Activated naive CD4-positive, alpha-beta T cell treated with anti-CD3 and anti-CD28 coated beads, Interleukin-2, amount 50 U/mL, for 72 hours (primary cell): ENCODE measurements around the gene SPTB. TPM values are rescaled to one million over a fixed set of nuclear protein-coding genes. Genes with fewer than 3 reads are reported as not detected.

Experiments used
- ATAC-seq, 2 donors: fragments of 150-1000 bp; cut with Tn5 transposase; 2 replicates each; pipeline ENCODE4 v1.10.0; 2021; ENCODE audit warnings: mild to moderate bottlenecking in 2 of 2, moderate library complexity in 2 of 2
- DNase-seq, 2 donors: peaks; one replicate each; pipeline ENCODE4 v3.0.0; 2021 to 2022; ENCODE audit warnings: low spot score in 2 of 2
- H3K27ac Mint-ChIP-seq, 2 donors: one replicate each; pipeline ENCODE4 v1.8.0; 2022; ENCODE audit warnings: mild to moderate bottlenecking in 2 of 2, mixed read lengths in 2 of 2
- H3K36me3 Mint-ChIP-seq, 2 donors: one replicate each; pipeline ENCODE4 v1.8.0; 2022; ENCODE audit warnings: mixed read lengths in 2 of 2
- H3K9me3 Mint-ChIP-seq, 2 donors: one replicate each; pipeline ENCODE4 v1.8.0; 2022; ENCODE audit warnings: mixed read lengths in 2 of 2
- total RNA-seq, 2 donors: library from RNA; stranded (reverse); gene quantifications; one replicate each; pipeline ENCODE4 v1.2.3, GENCODE V29; 2022

SPTB gene
- total RNA-seq, 2 donors from 2014 or later = 0.41 to 0.66 TPM

- DNase-seq = no peak
- Mint-ChIP-seq H3K9me3 (peaks cover 15 to 21% of the 10 kb centered on the region in 2 donors), H3K36me3 (peaks cover 8 to 10% of the 10 kb centered on the region in 2 donors), H3K27ac (no peak overlapping the region)
- ATAC-seq = no peak
These were observed 164.5 kb downstream of the SPTB start for GRCh38 chr14:64715146-64715627.

GRCh38 chr14:64714432-64715025, 165.2 kb downstream of the SPTB start:
- ATAC-seq = no peak
- H3K27ac Mint-ChIP-seq = no peak overlapping the region

DNA sequence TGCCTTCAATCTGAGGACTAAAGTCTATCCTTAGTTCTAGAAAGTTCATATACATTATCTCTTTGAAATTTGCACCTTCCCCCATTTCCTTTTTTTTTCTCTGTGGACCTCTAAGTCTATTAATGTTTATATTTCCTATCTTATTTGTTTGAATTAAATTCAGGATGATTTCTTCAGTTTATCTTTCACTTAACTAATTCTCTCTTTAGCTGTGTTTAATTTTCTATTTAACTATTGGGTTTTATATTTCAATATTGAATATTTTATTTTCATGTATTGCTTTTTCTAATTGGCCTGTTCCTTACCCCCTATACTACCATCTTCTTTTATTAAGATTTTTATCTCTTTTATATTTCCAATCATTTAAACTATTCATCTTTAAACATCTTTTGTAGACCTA, 166.0 kb downstream of the SPTB start:
- ATAC-seq = no peak

More at GRCh38 chr14:64714432-64715025, 165.2 kb downstream of the SPTB start:
- peaks cover 8 to 10% of the 10 kb centered on the region in 2 donors for H3K36me3 Mint-ChIP-seq
- no peak for DNase-seq
- peaks cover 15 to 21% of the 10 kb centered on the region in 2 donors for H3K9me3 Mint-ChIP-seq

GRCh38 chr14:64711039-64711438, 168.7 kb downstream of the SPTB start:
- peaks cover 15 to 21% of the 10 kb centered on the region in 2 donors for H3K9me3 Mint-ChIP-seq
- H3K36me3 Mint-ChIP-seq = peaks cover 8 to 10% of the 10 kb centered on the region in 2 donors
- no peak overlapping the region for H3K27ac Mint-ChIP-seq
- ATAC-seq (no peak), DNase-seq (no peak)

More for the DNA sequence above, 166.0 kb downstream of the SPTB start:
- DNase-seq = no peak
- Mint-ChIP-seq H3K36me3 (peaks cover 8 to 10% of the 10 kb centered on the region in 2 donors), H3K27ac (no peak overlapping the region), H3K9me3 (peaks cover 15 to 21% of the 10 kb centered on the region in 2 donors)

DNA sequence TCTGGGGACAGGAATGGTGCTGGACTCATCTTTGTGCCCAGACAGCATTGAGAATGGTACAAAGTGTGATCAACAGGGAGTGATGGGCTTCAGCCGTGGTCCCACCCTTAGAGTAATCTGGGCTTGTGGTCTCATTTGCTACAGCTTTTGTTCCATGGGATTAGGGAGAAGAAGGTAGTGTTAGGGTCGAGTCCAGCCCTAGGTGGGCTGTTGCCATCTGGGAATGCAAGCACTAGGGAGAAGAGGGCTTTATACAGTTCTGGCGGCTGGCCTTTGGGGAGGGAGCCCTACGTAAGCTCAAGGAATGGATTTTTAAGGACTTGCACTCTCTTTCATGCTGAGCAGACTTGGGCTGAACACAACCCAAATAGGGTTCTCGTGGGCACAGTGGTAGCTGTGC, 170.6 kb downstream of the SPTB start:
- Mint-ChIP-seq H3K27ac (peak overlapping the region in 1 of 2 donors; percentile 17), H3K36me3 (peaks cover 2 to 10% of the 10 kb centered on the region in 2 donors), H3K9me3 (peaks cover 10 to 16% of the 10 kb centered on the region in 2 donors)
- no peak for ATAC-seq
- no peak for DNase-seq

DNA sequence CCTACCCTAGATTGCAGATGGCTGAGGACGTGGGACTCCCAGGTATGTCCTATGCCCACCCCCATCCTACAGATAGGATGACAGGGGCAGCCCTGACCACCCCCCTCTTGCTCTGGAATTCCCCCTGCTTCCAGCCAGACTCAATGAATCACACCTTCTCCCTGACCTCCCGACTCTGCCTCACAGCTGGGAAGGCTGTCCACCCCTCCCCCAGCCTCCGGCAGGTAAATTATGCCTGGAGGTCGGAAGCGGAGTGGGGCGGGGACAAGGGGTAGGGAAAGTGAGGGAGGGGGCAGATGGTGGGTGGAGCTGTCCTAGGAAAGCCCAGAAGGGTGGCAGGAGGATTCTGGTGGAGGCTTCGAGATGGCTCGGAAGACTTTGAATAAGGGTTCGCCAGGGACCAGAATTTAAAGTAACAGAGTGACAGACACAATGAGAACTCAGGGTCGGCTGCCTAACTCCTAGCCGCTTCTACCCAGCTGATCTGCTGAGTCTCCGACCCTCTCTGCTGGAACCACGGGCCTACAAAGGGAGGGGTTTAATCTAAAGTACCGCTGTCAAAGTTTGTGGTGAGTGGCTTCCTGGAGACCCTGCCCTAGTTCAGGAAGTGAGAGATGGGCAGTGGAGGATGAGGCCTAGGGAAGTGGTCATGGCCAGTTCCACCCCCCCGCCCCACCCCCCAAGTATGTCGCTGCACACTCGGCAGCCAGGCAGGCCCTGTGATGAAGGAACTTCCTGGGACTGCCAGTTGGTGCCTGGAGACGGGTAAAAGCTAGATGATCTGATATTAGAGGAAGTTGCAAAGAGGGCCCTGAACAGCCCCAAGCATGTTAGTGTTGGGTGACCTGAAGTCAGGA, 171.3 kb downstream of the SPTB start:
- peak; percentile 29 to 33 for ATAC-seq
- no peak for DNase-seq

DNA sequence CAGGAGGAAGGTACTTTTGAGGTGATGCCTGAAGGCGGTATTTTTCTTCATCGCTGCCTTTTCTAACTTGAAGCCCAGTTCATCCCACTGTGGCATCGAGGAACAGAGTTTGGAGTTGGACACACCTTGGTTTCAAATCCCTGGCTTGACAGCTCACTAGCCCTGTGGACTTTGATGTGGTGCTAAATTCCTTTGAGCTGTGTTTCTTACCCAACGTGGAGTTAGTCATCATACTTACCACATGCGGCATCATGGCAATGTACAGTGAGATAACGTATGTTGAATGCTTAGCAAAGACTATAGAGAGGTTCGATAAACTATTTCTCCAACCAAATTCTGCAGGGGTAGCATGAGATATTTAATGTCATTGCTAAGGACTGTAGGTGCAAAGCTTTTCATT, 172.0 kb downstream of the SPTB start:
- Mint-ChIP-seq H3K36me3 (peaks cover 0 to 2% of the 10 kb centered on the region in 2 donors), H3K27ac (no peak overlapping the region)

More for the DNA sequence above, 171.3 kb downstream of the SPTB start:
- Mint-ChIP-seq H3K36me3 (peaks cover 0 to 9% of the 10 kb centered on the region in 2 donors), H3K9me3 (peaks cover 8 to 9% of the 10 kb centered on the region in 2 donors), H3K27ac (peak overlapping the region; percentile 17 to 72)

DNA sequence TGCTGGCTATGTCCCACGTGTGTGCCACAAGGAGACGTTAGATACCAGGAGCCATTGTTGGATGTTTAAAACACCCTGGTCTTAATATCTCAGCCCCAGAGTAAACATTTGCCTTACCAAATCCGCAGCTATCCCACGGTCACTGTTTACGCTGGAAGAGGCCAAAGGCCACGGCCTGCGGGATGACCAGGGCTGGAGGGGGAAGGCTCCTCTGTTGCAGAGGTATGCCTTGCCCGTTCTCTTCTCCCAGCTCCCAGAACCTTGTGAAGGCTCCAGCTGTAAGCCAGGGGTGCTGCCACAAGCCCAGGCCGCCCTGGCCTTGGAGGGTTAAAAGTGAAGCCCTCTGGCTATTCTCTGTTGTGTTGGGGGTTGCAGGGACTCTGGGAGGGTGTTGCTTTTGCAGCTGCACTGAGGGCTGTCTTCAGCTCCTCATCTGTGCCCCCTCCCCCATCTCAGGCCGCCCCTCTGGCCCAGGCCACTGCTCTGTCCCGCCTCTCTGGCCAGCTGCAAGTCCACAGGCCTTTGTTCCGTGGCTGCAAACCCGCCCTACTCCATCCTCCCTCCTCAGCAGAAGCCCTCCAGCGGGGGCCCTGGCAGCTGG, 173.0 kb downstream of the SPTB start:
- DNase-seq = no peak

More for the DNA sequence above, 172.0 kb downstream of the SPTB start:
- H3K9me3 Mint-ChIP-seq = peaks cover 2% of the 10 kb centered on the region in 2 donors
- ATAC-seq (peak; percentile 41 to 46), DNase-seq (no peak)

GRCh38 chr14:64706119-64706592, 173.6 kb downstream of the SPTB start:
- ATAC-seq (no peak), DNase-seq (no peak)
- Mint-ChIP-seq H3K36me3 (no peaks in the 10 kb centered on the region), H3K9me3 (no peaks in the 10 kb centered on the region), H3K27ac (no peak overlapping the region)

More for the DNA sequence above, 173.0 kb downstream of the SPTB start:
- no peak for ATAC-seq
- no peaks in the 10 kb centered on the region for H3K9me3 Mint-ChIP-seq
- H3K36me3 Mint-ChIP-seq = no peaks in the 10 kb centered on the region
- no peak overlapping the region for H3K27ac Mint-ChIP-seq

DNA sequence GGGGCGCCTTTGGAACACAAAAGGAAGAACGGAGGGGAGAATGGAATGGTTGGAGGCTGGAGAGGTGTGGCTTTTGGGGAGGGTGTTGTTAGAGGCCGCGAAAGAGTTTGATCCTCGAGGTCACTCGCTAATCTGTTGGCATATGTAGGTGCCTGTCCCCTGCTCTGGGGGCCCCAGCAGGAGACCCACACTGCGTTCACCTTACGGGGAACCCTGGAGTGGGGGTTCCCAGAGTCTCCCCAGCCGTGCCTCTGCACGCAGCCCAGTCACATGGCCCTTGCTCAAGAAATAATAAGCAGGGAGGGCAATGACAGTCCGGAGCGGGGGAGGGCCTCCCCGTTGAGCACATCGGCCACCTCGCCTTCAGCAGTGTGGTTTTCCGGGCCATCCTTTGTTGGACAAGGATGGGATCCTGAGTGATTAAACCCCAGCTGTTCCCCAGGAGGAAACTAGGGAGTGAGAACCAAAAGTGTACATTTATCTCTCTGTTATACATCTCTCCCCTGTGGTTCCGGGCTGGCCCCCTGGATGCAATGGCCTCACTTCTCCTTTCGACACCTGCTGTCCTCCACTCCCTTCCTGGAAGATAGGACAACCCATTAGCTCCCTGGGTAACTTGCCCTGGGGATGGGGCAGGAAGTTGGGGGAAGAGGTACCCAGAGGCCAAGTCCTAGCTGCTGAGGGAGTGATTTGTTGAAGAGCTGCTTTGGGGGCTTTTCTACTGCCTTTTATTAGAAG, 174.2 kb downstream of the SPTB start:
- DNase-seq (no peak), ATAC-seq (peak in 1 of 2 donors; percentile 25)
- H3K27ac Mint-ChIP-seq = no peak overlapping the region
- H3K36me3 Mint-ChIP-seq = no peaks in the 10 kb centered on the region
- no peaks in the 10 kb centered on the region for H3K9me3 Mint-ChIP-seq

GRCh38 chr14:64704743-64705380, 174.8 kb downstream of the SPTB start:
- no peaks in the 10 kb centered on the region for H3K9me3 Mint-ChIP-seq
- H3K36me3 Mint-ChIP-seq = no peaks in the 10 kb centered on the region
- H3K27ac Mint-ChIP-seq = no peak overlapping the region
- ATAC-seq (peak in 1 of 2 donors; percentile 37), DNase-seq (peak in 1 of 2 donors; percentile 13)

DNA sequence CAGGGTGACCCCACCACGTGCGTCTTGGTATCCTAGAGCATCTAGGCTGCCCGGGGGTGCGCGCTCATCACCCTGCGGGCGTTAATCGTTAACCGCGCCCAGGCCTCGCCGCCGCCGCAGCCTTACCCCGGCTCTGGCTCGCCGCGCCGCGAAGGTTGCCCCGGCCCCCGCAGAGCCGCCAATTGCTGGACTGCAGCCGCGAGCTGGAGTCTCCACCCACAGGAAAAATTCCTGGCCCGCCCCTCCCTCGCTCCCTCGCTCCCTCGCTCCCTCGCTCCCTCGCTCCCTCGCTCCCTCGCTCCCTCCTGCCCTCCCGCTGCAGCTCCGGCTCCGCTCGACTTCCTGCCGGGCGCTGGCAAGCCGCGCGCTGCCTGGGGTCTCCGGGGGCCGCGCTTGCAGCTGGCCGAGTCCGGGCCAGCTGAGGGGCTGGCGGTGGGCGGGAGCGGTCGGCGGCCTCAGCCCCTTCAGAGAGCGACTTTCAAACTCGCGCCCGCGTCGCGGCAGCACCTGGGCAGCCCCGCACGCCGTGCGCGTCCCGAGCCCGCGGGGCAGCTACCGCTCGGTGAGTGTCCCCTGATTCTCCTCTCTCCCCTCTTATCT, 175.5 kb downstream of the SPTB start, which contains the start of gene PLEKHG3:
Gene PLEKHG3, plus strand, starts transcription at position 282 of the 600 bp plus-strand sequence. CDS start 23,208 bp downstream, outside the sequence.
- DNase-seq (peak in 1 of 2 donors; percentile 32), ATAC-seq (peak; percentile 44 to 59)
- H3K9me3 Mint-ChIP-seq = no peaks in the 10 kb centered on the region
- no peaks in the 10 kb centered on the region for H3K36me3 Mint-ChIP-seq
- no peak within 1 kb of the TSS for H3K27ac Mint-ChIP-seq

- no peak for ATAC-seq
- Mint-ChIP-seq H3K36me3 (no peaks in the 10 kb centered on the region), H3K9me3 (no peaks in the 10 kb centered on the region), H3K27ac (no peak overlapping the region)
- no peak for DNase-seq
These were observed 176.1 kb downstream of the SPTB start for GRCh38 chr14:64703395-64704142.

GRCh38 chr14:64702493-64703394, 177.0 kb downstream of the SPTB start:
- no peaks in the 10 kb centered on the region for H3K9me3 Mint-ChIP-seq
- H3K36me3 Mint-ChIP-seq = no peaks in the 10 kb centered on the region
- no peak for ATAC-seq
- no peak overlapping the region for H3K27ac Mint-ChIP-seq
- no peak for DNase-seq
